Endometrial microvascular endothelial cells (primary cell): Measurements from ENCODE around the gene DCUN1D5. TPM values are rescaled to one million over a fixed set of nuclear protein-coding genes. Genes with fewer than 3 reads are reported as not detected.

Experiments
- in situ Hi-C: cut with HindIII; loops from 2 replicates; pipeline ENCODE4 v1.10.0; 2017; ENCODE audit warnings: low sequenced_read_pairs, low pct_unique_long_range_greater_than_20kb; ENCODE audit errors: inconsistent ontology term
- total RNA-seq: library from RNA; depleted of rRNA; stranded (reverse); fragments of >200 nt; gene quantifications from one replicate; pipeline ENCODE4 v1.2.3, GENCODE V29; 2015; ENCODE audit errors: inconsistent ontology term

The DCUN1D5 gene
- total RNA-seq: 144 TPM

- in situ Hi-C loops: no loop called here
Observed at GRCh38 chr11:103091801-103092524, at the start of gene DCUN1D5. Gene DCUN1D5 (minus strand): TSS chr11:103092160. CDS start chr11:103091872, 288 bp downstream.

GRCh38 chr11:103125462-103125861 lies 33.5 kb upstream of the DCUN1D5 start:
- in situ Hi-C loops: no loop called here

- in situ Hi-C loops: no loop called here
Observed at GRCh38 chr11:103114836-103115235, 22.9 kb upstream of the DCUN1D5 start.

- in situ Hi-C loops: no loop called here
Observed at GRCh38 chr11:103112364-103112763, 20.4 kb upstream of the DCUN1D5 start.

- in situ Hi-C loops: no loop called here
Observed at GRCh38 chr11:103111400-103111799, 19.4 kb upstream of the DCUN1D5 start.

- in situ Hi-C loops: no loop called here
Observed at GRCh38 chr11:103110391-103110790, 18.4 kb upstream of the DCUN1D5 start.

- in situ Hi-C loops: no loop called here
Observed at GRCh38 chr11:103109818-103110388, 17.9 kb upstream of the DCUN1D5 start.

GRCh38 chr11:103108933-103109817 lies 17.2 kb upstream of the DCUN1D5 start, which contains the start of gene DYNC2H1:
Gene DYNC2H1 (plus strand): TSS chr11:103109426. CDS start chr11:103109575, 149 bp downstream.
- in situ Hi-C loops: no loop called here

- in situ Hi-C loops: no loop called here
Observed at GRCh38 chr11:103097279-103097678, 5.3 kb upstream of the DCUN1D5 start.

DNA sequence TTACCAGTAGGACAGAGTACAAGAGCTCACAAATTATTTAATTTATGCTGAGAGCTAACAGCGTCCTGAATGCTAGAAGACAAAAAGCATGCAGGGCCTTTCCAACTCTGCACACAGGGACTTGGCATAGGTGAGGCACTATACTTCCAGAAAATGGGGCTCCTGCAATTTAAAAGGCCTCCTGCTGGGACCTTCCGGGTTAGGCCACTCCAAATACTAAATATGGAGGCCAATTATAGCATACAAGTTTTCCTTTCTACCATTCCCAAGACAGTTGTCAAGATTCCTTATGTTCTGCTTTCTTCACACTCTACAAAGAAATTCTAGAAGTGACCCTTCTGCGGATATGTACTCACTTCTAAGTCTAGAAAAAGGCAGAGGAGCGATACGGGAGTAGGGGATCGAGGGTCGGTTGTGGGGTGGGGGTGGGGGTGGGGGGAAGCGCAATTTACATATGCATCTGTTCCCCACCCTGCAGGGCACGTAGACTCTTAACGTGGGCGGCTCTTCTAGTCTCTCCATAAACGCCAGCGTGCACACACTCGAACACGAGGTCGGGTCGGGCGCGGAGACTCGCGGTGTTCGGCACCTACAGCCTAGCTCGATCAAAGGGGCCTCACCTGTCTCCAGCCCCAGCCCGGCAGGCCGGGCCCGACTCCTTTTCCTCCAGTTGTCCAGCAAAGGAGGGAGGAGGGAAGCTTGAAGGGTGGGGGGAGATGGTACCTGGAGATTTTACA lies 728 bp downstream of the DCUN1D5 start:
- in situ Hi-C loops: no loop called here

DNA sequence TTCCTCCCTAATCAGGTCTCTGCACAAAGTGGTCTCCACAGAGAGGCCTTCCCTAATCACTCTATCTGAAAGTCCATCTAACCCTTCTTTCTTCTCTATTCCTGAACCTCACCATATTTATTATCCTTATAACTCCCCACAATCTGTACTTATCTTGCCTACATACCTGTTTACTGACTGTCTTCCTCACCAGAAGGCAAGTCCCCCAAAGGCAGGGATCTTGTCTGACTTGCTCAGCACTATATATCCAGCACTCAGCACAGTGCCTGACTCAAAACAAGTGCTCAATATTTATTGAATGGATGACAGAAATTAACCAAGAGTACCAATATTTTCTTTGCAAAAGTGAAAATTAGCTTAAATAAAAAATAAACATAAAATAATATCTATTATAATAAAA lies 5.5 kb downstream of the DCUN1D5 start:
- in situ Hi-C loops: no loop called here

GRCh38 chr11:103085758-103086365 lies 6.1 kb downstream of the DCUN1D5 start:
- in situ Hi-C loops: no loop called here

DNA sequence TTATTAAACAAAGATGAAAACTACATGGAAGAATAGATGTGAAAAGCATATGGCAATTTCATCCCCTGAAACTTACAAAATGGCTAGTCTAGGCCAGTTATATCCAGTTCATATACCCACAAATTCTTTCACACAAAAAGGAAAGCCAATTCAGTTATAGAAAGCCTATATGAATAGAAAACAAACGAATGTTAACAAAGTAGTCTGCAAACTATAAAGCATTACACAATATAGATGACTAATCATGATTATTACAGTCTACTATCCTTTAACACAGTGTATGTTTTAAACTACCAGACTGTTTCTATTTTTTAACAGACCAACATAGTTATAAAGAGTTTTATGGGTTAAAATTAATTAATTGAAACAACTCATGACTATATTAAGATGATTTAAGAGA lies 12.1 kb downstream of the DCUN1D5 start:
- in situ Hi-C loops: no loop called here

GRCh38 chr11:103078710-103079109 lies 13.2 kb downstream of the DCUN1D5 start:
- in situ Hi-C loops: no loop called here

- in situ Hi-C loops: no loop called here
Observed at GRCh38 chr11:103077554-103077953, 14.4 kb downstream of the DCUN1D5 start.

DNA sequence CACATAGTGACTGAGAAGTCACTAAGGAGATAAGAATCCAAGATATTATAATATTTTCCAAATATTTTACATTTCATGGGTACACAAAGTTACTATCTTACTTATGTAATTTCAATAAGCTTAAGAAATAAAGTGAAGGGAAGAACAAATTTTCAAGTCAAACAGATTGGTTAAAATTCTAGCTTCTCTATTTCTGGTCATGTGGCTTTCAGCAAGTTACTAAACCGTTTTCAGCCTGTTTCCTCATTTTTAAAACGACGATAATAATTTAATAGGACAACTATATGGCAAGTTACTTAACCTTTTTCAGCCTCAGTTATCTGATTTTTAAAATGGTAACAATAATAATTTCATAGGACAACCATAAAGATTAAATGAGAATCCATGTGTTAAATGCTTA lies 15.6 kb downstream of the DCUN1D5 start:
- in situ Hi-C loops: no loop called here

DNA sequence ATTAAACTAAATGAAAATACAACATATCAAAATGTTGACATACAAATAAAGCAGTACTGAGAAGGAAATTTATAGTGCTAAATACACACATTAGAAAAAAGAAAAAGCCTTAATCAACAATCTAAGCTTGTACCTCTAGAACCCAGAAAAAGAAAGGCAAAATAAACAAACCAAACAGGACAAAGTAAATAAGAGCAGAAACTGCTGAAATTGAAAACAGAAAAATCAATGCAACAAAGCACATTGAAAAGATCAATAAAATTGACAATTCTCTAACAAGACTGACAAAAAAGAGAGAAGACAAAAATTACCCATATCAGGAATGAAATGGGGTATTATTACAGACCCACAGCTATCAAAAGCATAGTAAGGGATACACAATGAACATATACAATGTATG lies 21.0 kb downstream of the DCUN1D5 start:
- in situ Hi-C loops: no loop called here

GRCh38 chr11:103070142-103070541 lies 21.8 kb downstream of the DCUN1D5 start:
- in situ Hi-C loops: no loop called here

DNA sequence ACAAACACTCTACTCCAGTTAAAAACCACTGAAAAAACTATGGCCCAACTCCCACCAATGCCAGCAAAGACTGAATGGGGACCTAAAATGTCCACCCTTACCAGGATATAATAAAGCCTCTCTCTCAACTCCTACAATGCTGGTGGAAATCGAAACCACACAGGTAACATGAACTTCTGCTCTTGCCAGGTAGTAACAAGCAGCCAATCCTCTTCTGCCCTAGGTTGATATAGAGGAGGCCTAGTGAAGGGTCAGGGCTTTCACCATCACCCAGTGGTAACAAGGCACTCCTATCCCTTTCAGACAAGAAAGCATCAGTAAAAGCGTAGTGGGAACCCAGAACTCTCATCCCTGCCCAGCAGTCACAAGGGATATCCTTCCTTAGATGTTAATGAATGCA lies 22.6 kb downstream of the DCUN1D5 start:
- in situ Hi-C loops: no loop called here
